Keratinocyte (primary cell): ENCODE data around the gene HTRA3.

Experiments used
- CTCF ChIP-seq, 3 experiments: IDR thresholded peaks in 1 of 3; conservative IDR thresholded peaks in 1 of 3; optimal IDR thresholded peaks in 1 of 3; 2 replicates in 2 of 3; 3 replicates in 1 of 3; pipeline versions ENCODE3 to v1.5.1; 2011; ENCODE audit warnings: low read length in 3 of 3, mild to moderate bottlenecking in 3 of 3, moderate library complexity in 2 of 3, control low read depth in 1 of 3, inconsistent platforms in 1 of 3; ENCODE audit not compliant: insufficient read depth in 2 of 3; ENCODE audit errors: extremely low read depth in 1 of 3
- EZH2 ChIP-seq: IDR thresholded peaks from one replicate; pipeline ENCODE4 v1.6.1; 2012; ENCODE audit warnings: inconsistent platforms, mild to moderate bottlenecking, low read length, moderate library complexity

- TF ChIP-seq CTCF (optimal IDR thresholded peaks at IDR 0.05 in 1 of 3, IDR thresholded peaks at IDR 0.05 in 1 of 3, conservative IDR thresholded peaks at IDR 0.05 in 1 of 3; ENCODE audit: extremely low read depth in 1 of 3, insufficient read depth in 2 of 3, low read length in 3 of 3) (no peak), EZH2 (no peak)
Measured at GRCh38 chr4:8340781-8341241, 71.3 kb downstream of the HTRA3 start.
